NCI-H526 (cell line): ENCODE data around the gene SCAMP1.

Experiments used
- DNase-seq, 2 experiments: peaks; one replicate each; lab custom pipeline; 2025; lab: John Stamatoyannopoulos, UW

SCAMP1 gene

DNA sequence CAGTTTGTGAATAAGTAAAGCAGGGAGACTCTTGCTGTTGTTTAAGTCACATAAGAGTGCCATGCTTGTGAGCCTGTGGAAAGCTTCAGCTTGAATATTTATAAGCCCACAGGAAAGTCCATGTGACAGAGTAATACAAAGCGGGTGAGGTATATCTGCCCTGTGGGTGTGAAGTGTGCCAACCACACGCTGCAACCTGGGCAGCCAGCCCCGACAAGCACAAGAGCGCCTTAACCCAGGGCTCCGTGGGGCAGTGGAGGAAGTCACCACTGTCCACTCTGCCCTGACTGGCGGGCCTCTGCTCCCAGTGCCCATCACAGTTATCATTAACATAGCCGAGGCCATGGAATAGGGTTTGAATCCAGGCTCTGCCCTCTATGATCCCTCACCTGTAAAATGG, 132.2 kb downstream of the SCAMP1 start:
- no peak for DNase-seq

DNA sequence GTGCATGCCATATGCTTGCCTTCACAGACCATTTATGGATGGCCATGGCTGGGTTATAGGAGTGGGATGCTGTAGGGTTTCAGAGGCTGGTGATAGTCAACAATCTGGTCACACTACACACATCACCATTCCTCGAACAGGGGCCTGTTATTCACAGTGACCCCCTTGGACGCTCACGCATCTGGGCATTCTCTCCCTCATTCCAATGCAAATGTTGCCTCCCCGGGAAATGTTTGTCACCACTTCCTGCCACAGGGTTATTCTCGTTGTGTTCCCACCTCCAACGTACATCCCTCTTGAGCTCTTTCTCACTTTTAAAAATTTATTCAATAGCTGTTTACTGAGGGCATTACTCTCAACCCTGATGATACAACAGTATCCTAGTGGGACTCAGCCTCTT, 135.4 kb downstream of the SCAMP1 start:
- DNase-seq = no peak

DNA sequence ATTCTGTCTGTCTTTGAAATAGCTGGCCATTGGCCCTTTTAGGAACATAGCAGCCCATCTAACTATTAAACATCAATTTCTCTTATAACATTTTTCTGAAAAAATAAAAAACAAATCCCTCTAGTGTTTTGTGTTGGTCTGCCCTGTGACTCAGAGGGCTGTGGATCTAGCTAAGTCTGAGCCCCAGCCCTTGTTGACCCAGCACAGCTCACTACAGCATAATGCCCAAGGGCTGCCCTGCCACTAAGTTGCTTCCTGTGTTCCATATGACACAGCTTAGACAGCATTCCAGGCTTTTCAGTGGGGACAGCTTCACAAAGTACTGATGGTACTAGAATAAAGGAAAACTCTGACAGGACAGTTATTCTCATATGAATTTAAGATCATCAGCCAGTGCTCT, 136.0 kb downstream of the SCAMP1 start:
- no peak for DNase-seq

DNA sequence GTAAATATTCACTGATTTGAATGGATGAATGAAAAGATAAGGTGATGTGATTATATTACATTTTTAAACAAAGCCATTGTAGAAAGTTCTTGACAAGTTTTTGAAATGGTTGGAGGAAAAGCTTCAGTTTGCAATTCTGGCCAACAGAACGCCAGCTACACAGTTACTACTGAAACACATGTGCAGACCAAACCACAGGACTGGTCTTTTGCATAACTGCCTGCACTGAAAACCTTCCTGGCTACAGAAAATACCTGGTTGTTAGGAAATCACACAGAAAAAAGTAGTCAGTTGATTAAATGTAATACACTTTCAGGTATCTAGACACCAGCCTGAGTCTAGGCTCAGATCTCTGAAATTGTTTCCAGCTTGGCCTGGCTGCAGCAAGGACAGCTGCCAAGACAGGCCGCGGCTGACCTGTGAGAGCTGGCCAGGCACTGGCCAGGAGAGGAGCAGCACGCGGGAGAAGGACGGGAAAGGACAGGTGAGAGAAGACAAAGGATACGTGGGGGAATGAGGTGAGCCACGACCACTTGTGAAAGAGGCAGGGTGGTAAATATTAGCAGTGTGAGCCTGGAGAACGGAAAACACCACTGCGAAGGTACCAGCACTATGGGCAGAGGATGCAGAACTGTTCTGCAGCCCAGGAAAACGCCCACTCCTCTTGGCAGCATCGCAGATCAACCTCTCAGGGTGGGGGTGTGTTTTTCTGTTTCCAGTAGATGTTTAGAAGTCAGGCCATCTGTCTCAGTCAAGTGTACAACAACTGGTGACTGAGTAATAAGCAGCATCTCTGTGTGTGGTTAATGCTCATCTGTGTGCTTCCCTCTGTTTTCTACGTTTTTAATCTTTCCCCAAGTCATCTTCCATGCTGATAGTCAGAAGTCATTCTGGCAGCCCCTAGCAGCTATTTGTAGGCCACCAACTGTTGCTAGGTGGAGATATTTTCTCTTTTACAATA, 137.4 kb downstream of the SCAMP1 start:
- DNase-seq = peak; percentile 51 to 64

DNA sequence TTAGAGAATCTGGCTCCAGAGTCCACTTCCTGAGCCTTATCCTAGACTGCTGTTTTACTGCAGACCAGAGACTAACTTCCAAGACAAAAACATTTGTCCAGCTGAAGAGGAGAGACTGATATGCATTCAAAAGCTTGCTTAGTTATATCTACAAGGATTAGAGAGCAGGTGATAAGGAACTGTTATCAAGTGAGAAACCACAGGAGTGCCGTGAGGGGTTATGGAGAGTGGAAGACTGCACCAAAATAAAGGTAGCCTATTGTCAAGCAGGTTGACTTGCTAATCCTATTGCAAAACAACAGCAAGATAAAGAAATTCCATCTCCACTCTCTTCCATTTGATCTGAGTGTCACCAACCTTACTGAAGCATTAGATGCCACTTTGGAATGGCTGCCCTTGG, 139.1 kb downstream of the SCAMP1 start:
- DNase-seq = no peak

DNA sequence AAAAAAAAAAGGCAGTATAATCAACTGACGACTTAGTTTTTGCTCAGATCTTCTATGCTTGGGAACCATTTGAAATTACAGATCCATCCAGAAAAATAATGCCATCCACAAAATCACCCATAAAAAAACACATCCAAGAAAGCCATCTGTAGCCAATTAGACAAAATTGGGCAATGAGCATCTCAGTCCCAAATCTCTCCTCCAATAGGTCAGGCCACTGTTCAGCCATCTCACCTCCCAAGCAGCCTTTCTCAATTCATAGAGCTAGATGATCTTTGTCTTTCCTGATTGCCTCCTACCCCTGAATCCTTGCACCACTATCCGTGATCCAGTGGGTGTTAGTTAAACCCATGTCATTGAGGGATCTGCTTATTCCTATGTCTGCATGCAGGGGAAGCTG, 139.6 kb downstream of the SCAMP1 start:
- DNase-seq = no peak

DNA sequence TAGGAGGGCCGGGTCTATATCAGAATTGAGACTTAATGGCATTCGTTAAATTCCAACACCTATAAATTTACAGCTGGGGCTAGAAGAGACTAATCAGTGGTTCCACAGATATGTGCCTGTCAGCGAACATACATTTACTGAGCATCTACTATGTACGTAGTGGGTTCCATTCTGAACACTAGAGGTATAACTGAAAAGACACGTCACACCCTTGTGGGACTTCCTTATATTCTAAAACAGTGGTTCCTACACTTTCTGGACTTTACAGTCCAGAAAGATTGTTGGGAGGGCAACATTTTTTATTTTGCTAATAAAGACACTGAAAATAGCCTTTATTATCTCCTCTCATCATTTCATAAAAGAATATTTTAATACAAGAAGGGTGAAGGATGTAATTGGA, 140.5 kb downstream of the SCAMP1 start:
- no peak for DNase-seq

DNA sequence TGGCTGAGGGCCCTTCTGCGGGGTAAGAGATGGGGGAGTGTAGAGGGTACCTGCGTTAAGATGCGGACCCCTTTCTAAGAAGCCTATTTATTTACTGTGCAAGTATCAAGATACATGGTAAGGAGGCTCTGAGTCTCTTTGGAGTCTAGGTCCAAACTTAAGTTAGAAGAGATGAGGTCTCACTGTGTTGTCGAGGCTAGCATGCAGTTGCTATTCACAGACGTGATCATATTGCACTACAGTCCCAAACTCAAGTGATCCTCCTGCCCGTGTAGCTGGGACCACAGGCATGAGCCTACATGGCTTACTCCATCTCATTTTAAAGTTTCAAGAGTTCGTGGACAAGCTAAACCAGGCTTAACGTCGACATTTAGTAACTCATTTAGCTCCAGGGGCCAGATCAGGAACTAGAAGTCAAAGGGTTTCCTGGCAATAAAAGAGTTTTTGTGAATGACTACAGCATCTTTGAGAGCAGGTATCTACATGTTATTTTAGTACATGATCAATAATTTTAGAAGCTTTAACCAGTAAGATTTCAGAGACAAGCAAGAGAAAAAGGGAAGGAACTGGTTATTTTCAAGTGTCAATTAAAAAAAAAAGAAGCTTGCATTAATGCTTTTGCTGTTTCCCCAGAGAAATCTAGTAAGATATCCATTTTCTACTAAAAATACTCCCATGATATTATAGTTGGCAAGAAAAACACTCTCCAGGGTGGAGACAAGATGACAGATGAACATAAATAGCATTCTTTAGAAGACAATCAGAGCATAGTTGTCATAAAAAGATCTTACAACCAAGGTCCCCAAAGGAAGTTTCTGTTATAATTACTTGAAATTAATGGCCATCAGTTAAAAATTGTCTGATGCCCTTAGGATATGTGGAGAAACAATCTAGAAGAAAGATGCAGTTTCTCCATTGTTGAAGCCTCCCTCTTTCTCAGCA, 141.3 kb downstream of the SCAMP1 start:
- no peak for DNase-seq

DNA sequence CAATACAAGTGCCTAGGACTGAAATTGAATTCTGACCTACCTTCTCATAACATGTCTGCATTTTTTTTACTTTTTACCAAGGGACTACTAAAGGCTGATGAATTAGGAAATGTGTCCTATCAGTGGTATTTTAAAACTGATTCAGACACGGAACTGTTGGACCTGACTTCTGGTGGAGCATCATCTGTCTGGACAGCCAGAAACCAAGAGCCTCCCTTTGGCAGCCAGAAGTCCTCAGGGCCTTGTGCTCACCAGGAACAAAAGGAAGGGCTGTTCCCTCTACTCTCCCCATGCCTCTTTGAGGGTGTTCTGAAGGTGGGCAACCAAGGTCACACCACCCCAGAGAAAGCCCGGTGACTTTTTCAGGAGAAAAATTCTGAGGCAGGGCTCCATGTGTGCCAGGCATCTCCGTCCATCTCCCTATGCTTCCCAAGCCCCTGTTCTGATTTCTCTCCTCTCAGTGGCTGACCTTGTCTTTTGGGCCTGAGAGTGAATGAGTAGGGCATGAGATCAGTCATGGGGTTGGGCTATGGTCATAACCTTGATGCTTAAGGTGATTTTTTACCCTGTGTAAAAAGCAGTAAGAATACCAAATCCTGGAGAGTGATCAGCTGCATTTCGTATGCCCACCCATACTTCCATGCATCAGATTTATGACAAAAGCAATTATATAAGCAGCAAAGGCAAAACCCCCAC, 143.7 kb downstream of the SCAMP1 start:
- no peak for DNase-seq

DNA sequence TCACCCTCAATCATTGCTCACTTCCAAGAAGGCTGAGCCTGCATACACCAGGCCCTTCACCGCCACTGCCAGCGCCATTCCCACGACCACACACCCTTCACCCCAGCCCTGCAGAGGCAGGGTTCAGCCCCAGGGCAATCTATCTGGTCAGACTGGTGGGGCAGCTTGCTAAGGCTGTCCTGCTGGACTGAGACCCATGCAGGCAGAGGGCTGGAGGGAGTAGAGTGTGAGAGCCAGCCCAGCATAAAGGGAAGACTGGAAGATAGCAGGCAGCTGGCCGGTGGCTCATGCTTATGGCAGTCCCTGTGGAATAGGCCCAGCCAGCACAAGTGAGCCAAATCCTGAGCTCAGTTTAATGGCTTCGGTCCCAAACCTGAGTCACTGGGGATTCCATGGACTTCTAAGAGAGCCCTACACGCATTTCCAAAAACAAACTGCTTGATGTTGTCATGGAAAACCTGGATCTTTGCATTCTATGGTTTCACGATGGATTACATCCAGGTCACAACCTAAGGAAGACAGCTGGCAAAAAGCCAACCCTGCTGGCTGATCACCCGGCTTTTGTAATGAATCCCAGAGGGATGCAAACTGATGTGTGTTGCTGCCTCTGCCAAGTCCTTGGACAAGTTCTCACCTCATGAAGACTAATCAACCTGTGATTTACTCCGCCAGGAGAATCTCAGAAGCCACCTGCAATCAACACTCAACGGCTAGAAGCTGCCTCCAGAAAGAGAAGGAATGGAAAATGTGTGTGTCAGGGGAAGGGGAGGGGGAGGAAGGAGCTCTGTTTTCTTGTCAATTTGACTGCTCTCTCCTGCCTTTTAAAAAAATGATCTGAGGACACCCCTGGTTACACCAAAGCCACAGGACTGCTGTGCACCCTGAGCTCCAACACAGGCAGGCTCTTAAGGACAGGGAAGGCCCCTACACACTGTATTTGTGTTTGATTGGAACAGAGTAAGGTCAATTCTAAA, 144.6 kb downstream of the SCAMP1 start:
- peak; percentile 15 to 54 for DNase-seq

DNA sequence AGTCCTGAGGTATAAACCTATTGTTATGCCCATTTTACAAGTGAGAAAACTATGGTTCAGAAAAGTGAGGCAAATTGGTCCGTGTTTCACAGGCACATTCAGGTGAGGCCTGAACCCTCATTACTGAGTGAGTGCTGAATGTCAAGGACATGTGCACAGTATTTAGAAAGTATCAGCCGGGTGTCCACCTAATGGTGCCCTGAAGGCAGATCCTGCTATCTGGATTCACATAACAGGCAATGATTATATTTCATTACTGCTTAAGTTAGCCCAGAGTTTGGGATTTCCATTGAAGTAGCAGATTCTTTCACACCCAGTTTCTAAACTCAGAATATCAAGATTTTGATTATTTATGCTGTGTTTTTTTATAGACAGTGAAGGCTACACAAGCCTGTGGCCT, 145.4 kb downstream of the SCAMP1 start:
- DNase-seq = no peak

DNA sequence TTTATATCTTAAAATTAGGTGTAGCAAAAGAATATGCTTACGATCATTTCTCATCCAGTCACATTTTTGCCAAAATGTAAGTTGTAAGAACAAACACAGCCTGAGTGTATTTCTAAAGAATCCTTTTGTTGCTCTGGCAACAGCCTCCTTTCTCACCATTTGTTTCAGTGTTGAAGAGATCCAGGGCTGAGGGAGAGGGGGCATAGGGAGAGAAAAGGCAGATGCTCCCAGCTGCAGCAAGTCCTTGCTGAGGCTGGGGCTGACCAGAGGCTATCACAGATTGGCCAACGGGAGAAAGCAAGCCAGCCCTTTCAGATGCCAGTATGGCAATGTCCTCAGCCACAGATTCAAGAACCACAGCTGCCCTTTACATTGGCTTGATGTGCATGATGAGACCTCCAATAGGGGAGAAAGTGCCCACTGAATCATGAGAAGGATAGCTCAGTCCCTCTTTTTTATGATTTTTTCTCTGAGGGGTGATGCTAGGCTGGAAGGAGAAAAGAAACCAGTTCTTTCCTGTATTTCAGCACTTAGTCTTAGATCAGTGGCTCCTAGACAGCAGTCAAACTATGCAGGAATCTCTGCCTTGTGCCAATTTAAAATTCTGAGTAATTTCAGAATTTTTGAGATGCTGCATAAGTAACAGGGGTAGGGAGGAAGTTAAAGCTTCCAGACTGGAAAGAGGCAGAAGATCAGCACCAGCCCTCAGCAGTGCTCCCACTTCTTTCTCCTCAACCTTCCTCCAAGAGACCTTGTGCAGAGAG, 146.0 kb downstream of the SCAMP1 start:
- no peak for DNase-seq

DNA sequence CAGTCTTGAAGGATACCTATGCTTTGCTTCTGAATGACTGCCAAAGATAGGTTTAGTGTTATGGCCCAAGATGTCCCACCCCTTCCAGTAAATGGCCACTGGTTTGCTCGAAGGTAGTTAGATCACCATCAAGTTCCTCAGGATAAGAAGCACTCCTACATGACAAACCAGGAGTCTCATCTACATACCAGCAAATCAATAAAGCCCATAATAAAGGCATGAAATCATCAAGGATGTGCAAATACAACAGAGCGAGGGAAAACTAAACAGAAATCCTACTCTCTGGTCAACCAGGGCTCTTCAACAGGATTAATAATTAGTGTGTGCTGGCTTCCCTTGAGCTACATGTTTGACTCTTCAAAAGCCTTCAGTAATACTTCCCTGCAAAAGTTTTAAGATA, 147.1 kb downstream of the SCAMP1 start:
- no peak for DNase-seq

DNA sequence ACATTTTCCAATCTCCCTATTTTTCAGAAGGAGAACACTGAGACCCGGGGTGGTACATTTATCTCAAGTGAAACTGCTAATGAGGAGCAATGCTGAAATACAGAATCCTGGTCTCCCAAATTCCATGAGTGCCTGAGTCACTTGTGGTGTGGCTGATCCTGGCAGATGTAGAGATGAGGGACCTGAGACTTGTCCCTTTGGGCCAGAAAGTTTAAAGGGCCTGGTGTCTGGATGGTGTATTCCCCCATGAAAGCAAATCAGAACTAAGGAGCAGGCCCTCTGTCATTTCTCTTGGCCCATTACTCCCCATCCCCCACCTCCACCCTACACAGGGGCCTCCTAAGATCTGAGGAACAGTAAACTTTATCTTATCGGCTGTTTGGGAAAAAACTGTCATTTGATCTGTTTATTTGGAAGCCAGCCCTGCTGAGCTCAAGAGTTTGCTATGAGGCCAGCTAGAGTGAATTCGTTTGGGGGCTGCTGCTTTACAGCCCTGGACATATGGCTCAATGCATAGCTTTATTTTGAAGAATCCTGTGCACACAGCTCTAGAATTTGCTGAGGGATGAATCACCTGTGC, 147.9 kb downstream of the SCAMP1 start:
- DNase-seq = no peak

DNA sequence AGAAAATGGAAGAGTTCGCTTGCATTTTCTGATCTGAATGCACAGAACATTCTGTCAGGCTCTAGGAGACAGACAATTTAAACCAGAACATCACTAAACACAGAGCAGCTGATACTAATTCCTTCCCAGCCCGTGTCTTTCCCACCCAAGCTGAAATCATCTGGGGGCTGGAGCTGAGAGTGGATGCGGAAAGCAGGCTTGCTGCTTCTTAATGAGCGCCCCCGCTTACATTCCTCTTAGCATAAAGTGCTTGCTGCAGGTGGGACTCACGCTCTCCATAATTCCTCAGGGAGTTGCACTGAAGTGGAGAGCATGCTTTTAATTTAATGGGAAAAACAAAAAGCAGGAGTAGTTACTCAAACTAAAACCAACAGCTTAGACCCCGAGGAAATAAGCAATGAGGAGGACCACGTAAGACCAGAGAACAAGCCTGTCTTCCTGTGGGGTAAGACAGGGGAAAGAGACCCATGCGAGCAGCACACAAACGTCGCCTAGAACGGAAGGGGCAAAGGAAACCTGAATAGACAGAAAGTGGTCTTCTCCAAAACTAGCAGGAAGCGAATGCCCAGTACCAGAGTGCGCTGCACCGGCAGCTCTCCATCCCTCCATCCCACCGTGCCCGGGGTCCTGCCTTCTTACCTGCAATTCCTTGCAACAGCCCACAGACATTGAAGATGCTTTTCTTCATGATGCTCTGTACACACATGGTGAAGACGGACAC, 148.9 kb downstream of the SCAMP1 start:
- DNase-seq = peak in 1 of 2 experiments; percentile 38

DNA sequence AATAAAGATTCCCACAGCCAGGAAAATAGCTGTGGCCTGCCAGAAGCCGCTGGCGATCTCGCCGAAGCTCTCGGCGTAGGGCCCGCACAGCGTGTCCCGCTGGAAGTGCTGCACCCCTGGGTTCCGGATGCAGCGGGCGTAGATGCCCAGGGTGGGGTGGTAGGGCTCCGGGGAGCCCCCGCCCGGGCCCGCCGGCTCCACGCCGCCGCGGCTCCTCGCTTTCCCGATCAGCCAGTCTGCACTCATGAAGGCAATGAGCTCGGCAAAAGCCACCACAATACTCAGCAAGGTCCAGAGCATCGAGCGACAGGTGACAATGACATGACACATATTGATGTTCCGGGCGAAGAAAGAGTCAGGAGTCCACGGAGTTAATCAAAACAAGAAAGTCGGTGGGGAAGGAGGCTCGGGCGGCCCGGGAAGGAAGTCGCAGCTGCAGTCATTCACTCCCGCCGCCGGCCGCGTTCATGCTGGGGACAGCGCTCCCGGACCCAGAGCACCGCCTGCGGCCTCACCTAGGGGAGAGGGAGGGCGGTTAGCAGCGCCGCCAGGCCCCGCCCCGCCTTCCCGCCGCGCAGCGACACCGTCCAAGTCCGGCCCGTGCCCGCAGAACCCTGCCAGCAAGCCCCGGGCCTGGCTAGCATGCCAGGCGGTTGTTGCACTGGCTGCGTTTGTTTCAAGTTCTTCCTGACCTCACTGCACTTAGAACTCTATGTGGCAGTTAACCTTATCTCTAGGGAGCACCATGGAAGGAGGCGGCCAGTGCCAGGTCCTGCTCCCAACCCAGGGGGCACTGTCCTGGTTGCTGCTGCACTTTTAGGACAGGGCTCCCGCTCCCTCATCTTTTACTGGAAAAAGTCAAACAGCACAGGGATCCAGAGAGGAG, 149.7 kb downstream of the SCAMP1 start:
- DNase-seq = peak; percentile 6 to 67

DNA sequence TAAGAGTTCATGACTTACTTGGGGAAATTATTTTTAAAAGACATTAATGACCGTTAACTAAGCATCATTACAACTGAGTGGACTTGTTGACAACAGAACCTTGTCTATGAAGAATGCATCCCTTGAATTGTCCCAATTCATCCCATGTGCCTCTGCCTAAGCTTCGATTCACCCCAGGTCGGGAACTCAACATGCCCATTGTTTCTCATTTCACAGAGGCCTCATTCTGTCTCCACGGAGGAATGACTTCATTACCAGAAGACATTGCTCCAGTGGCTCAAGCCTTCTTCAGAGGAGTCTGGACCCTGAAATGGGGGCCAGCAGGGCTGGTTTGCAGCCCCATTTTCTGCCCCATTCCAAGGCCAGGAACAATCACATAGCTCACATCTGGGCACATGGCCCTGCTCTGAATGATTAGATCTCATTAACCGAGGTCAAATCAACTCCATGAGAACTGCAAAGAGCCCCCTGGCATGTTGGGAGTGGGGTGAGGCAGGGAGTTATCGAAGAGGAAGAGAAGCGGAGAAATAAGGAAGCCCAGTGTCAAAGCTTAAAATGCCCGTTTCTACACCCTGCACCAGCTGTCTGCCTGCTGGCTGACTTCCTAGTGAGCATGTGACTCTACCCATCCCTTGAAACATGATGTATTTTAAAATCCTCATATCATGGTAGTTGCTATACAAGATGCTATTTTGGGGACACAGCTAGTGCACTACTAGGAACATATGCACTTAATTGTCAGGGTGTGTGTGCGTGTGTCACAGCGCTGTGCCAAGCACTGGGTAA, 150.9 kb downstream of the SCAMP1 start:
- no peak for DNase-seq
